Measurements from ENCODE around the gene PPP6R1.
"Not testable (repeated sequence)": the region's sequence is repeated elsewhere in the genome, so short reads cannot be mapped to it uniquely, and the experiment has no call there.

The PPP6R1 gene

DNA sequence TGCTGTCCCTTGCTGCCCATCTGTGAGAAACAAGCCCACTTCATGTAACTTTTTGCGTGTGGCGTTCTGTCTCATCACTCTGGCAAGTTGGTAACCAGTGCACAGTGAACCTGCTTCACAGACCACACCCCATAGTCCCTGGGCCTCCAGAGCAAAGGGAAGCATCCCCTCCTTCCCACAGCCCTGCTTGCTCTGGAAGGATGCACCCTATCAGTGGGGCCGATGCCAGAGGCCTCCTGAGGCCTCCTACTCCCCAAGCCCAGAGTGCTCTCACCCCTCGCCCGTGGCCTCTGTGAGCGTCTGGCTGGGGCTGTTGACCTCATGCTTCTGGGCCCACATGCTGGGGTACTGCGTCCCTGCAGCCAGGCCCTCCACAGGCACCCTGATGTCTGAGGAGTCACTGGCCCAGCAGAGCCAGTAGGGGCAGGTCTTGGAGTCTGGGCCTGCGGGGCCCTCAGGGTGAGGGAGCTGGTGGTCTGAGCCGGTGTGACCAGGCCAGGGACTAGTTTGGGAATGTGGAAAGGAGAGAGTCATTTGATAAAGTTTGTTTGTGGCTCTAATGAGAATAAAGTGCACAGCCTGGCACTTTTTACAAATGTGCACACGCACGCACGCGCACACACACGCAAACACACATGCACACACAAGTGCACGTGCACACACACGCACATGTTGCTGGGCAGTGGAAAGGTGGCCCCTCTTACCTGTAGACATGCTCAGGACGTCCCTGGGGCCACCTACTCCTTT is 35.4 kb downstream of the PPP6R1 start:
- no peak for DNase-seq

DNA sequence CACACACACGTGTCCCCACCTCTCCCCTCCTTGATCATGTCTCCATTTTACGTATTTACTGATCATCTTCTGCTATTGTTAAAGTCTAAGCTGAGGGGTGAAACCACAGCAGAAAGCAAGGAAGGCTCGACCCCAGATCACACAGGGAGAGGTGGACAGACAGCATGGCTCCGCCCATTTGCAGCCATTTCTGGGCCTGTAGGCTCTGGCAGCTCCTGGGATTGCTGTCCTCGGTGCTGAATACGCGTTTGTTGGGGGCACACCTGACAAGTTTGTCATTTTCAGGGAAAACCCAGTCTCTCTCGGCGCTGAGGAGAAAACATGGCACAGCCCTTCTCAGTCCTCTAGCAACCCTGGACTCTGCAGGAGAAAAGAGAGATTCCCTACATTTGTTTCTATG is 38.3 kb downstream of the PPP6R1 start:
- DNase-seq = no peak

DNA sequence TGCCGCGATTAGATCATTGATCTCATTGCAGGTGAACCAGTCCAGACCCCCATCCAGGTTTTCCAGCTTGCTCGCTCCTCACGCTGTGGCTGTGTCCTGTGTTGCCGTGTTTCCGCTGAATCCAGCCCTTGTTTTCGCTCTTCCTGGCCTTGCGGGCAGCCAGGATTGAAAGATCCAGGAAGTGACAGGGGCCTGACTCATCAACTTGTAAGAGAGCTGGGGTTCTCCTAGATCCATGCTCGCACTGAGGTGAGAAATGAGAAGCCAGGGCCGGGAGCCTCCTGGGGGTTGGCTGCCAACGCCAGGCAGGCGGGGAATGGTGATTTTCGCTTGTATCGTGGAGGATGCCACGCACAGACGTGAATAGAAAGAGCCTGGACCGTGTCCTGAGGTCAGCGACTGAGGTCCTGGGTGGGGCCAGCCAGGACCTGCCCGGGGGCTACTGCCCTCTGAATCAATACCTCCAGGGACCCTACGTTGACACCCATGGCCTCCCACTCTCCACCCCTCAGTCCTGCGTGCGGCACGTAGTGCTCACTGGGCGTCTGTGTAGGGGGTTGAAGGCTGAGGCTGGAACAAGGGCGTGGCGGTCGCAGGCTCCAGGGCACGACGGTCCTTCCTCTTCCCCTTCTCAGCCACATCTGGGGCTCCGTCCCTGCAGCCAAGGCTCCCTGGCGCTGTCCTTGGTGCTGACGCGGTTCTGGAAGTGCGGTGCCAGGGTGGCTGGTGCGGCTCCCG is 42.2 kb downstream of the PPP6R1 start:
- peak; percentile 91 to 97 for DNase-seq

DNA sequence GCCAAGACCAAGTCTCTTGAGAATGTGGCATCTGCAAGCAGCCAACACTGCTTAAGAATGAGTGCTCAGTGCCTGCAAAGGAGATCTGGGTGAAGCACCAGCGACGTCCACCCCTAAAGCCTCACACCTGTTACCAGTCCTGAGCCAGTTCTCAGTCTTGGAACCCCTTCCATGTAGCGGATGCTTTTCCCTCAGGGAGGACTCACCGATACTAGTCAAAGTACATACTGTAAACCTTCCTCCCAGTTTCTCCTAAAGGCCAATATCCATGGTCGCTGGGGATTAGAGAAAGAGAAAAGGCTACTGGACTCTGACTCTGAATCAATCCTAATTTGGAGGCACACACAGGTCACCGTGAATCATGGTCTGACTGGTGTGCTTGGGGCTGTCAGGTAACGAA is 45.3 kb downstream of the PPP6R1 start:
- no peak for DNase-seq

DNA sequence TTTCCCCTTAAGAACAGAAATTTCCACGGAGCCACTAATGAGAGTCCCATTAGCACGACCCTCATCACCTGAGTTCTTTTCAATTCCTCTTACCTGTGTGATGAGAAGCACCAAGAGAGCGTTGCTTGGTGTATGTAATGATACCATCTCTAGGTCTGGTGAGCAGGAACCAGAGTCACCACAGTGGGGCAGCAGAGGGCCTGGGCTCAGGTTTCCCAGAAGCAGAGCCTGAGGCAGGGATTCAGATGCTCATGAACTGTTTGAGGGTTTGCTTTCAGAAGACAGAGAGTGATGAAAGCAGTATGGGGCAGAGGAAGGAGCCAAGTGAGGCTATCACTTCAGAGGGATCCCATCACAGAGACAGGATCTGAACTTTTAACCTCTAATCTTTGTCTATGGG is 46.4 kb downstream of the PPP6R1 start:
- peak in 1 of 2 experiments; percentile 74 for DNase-seq

DNA sequence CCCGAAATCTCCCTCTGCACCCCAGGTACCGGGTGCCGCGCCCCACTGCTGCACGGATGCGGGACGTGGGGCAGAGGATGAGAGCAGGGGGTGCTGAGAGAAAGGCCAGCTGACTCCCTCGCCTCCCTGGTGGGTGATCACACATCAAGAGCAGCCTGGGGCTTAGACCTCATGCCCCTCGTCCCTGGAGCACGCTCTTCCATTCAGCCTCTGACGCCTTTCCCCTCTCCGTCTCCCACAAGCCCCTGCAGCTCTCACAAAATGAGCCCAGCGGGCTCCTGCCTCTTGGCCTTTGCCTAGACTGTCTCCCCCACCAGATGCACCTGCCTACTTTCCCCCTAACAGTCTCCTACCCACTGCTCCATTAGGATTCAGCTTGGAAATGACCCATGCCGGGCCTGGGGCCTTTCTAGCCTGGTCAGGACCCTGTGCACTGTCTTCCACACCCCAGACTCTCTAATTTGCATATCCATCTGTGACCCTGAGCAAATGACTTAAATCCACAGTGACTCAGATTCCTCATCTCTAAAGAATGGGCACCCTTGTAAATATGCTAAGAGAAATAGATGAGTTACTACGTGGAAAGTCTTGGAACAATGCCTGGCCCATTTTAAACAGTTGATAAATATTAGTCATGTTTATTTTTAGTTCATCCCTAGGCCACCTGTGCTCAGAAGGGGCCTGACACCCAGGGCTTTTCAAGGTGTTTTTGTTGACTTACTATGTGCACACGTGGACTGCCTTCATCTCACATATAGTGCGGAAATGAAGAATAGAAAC is 48.9 kb downstream of the PPP6R1 start:
- peak; percentile 62 to 92 for DNase-seq

DNA sequence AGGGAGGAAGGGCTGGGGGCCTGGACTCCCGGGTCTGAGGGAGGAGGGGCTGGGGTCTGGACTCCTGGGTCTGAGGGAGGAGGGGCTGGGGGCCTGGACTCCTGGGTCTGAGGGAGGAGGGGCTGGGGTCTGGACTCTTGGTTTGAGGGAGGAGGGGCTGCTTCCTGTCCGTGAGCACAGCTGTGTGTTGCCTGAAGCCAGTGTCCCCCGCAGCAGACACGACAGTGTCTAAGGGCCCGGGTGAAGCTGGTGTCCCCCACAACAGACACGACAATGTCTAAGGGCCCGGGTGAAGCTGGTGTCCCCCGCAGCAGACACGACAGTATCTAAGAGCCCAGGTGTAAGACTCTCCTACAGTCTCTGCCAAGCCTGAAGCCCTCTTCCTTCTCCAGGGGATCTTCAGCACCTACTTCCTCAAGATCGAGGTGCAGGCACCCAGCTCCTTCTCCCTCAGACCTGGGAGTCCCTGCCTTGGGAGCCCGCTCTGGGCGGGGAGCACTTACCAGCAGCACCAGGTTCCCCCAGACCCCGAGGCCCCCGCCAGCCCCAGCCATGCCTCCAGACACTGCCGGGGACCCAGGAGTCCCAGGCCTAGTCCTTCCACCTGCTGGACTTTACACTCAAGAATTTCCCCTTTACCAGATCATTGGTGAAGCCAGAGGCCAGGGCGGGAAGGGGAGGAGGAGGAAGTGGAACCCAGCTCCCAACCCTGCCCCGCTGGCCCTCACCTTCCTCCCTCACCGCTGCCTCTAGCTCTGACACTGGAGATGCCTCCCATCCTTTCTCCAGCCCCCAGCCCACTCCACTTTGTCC is 49.7 kb downstream of the PPP6R1 start, which contains the start of gene PTPRH:
Gene PTPRH (minus strand): TSS at position 622 of the 813 bp plus-strand sequence. CDS start 68 bp downstream, at position 554.
- DNase-seq = peak in 1 of 2 experiments; percentile 25

DNA sequence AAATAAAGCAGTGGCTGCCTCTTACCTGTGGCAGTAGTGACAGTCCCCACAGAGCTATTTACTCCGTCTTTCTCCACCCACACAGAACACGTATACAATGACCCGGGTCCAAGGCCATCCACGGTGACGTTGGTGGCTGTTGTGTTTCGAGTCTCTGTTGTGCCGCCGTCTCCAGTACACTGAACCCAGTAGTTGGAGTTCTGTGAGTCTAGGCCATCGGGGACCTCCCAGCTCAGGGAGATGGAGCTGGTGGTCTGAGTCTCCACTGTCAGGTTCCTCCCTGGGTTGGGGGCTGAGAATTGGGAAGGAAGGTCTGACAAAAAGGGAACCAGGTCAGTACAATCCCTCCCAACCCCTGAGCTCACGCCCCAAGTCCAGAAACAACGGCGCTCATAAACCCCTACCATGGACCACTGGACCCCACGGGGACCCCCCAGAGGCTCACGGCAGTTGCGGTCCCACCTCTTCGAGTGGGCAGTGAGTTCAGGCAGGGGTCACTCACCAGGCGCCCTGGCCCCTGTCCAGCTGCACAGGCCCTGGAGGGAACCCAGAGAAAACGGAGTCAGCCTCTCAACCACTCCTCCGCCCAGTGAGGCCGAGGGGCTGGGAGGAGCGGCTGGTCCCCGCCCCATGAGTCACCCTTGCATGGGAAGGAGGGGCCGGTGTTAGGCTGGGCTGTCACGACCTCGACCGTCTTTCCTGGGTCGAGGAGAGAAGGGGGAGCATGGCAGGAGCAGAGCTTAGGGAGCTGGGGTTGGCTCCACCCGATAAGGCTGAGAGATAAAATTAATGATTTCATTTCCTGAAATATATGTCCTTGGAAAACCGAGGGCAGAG is 51.9 kb downstream of the PPP6R1 start:
- DNase-seq = peak; percentile 59 to 79

DNA sequence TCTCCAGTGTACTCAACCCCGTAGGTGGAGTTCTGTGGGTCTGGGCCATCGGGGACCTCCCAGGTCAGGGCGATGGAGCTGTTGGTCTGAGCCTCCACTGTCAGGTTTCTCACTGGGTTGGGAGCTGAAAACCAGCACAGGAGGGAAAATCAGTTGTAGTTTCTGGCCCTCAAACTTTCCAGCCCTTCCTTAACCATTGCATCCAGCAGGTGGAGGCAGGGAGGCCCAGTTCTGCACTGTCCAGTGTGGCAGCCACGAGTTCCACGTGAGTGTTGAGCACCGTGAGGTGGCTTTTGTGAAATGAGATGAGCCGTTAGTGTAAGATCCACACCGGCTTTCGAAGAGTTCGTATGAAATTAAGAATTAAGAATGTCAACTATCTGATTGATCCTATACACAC is 56.6 kb downstream of the PPP6R1 start:
- not testable (repeated sequence) for DNase-seq

DNA sequence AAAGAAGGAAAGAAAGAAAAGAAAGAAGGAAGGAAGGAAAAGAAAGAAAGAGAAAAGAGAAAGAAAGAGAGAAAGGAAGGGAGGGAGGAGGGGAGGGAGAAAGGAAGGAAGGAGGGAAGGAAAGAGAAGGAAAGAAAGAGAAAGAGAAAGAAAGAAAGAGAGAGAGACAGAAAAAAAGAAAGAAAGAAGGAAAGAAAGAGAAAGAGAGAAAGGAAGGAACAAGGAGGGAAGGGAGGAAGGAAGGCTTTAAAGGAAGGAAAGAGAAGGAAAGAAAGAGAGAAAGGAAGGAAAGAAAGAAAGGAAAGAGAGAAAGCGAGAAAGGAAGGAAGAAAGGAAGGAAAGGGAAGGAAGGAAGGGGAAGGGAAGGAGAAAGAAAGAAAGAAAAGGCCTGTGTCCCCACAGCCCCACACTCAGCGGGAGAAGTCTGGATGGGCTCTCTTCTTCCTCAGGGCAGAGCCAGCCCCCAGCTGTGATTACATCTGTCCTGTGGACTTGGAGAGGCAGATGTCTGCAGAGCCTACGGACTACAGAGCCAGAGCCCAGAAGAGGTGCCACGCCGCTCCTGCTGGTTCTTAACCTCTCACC is 59.1 kb downstream of the PPP6R1 start:
- DNase-seq = no peak

DNA sequence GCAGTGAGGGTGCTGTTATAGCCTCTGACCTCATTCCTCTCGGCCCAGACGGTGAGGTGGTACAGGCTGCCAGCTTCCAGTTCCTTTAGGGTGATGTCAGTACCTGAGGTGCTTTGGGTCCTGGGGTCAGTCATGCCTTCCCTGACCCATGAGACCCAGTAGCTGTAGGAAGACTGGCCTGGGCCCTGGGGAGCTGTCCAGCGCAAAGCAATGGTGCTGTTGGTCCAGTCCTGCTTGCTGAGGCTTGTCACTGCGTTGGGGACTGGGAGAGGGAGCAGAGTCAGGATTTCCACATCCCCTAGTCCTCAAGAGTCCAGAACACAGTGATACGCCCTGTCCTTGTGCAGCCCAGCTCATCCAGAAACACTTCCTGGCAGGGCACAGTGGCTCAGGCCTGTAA is 60.2 kb downstream of the PPP6R1 start:
- DNase-seq = no peak

DNA sequence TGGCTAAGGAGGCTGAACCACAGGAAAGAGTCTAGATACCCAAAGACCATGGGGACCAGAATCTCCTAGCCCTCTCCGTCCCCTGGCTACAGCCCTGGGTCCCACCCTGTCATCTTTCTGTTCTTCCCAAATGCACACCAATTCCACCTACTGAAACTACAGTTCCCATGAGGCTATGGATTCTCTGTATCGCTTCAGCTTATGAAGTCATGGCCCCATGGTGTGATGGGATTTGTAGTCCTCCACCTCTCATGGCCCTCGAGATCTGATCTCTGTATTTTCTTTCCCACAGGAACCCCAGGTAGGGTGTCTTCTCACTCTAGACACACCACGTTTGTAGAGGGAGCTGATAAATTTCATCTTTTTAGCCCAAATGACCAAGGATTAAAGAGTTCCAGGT is 61.3 kb downstream of the PPP6R1 start:
- peak in 1 of 2 experiments; percentile 22 for DNase-seq

DNA sequence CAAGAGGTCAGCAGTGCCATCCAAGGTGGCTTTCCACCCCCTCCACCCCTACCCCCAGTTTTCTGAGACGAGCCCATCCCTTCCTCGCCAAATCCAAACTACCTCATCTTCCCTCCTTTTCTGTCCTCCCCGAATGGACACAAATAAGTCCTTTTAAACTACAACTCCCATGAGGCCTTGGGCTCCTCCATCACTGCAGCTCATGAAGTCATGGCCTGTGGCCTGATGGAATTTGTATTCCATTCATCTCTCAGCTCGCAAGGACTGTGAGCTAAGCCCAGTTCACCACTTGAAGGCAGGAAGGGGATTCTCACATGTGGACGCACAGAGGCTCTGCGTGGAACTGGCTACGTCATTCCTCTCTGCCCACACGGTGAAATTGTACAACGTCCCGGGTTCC is 62.0 kb downstream of the PPP6R1 start:
- DNase-seq = no peak

DNA sequence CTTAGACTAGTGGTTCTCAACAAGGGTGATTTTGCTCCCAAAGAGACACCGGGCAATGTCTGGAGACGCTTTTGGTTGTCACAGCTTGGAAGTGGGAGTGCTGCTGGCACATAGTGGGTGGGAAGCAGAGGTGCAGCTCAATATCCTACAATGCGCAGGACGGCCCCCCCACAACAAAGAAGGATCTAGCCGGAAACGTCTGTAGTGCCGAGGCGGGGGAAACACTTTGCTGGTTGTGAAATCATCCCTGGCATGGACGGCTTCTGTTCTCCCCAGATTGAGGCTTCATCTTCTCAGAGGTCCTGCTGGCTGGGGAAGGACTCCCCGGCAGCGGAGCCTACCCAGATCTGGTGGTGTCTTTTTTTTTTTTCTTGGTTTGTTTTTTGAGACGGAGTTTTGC is 65.3 kb downstream of the PPP6R1 start:
- no peak for DNase-seq

DNA sequence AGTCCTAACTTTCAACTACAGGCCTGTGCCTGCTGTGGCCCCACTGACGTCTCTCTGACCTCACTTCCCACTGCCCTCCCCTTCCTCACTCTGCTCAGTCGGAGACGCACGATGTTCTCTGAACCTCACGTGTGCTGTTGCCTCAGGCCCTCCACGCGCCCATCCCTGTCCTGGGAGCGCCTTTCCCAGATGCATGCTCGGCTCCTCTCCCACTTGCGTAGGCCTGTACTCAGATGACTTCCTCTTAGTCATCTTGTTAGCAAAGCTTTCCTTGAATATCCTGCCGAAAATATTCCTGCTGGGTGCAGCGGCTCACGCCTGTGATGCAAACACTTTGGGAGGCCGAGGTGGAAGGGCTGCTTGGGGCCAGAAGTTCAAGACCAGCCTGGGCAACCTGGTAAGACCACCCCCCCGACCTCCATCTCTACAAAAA is 69.4 kb downstream of the PPP6R1 start:
- peak; percentile 74 to 92 for DNase-seq

DNA sequence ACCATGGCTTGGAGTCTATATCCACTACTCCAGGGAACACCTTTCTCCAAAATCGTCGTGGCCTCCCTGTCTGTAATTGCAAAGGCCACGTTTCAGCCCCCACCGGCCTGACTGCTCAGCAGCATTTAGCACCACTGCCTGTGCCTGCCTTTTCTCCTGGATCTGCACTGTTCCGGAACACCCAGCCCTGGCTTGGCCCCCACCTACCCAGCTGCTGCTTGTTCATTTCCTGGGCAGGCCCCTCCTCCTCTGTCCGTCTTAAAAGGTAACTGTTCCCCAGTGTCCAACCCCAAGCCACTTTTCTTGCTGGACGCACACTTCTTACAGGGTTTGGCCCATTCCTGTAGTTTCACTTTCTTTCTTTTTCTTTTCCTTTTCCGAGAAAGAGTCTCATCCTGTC is 70.2 kb downstream of the PPP6R1 start:
- DNase-seq = peak in 1 of 2 experiments; percentile 4

DNA sequence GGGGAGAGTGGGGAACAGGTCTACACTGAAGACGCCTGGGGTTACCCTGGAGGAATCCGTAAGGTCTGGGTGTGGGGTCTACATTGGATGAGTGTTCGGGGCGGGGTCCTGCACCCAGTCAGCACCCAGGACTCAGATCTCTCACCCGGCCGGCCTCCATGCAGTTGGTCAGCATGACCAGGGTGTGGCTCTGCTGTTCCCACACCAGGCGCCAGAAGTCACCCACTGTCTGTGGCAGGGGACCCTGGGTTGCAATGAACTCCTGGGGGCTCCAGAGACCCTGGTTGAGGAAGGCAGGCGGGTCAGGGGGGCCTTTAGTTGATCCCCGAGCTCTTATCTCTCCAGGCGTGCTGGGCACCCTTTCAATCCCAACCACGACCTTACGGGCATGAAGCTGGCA is 72.7 kb downstream of the PPP6R1 start:
- no peak for DNase-seq

DNA sequence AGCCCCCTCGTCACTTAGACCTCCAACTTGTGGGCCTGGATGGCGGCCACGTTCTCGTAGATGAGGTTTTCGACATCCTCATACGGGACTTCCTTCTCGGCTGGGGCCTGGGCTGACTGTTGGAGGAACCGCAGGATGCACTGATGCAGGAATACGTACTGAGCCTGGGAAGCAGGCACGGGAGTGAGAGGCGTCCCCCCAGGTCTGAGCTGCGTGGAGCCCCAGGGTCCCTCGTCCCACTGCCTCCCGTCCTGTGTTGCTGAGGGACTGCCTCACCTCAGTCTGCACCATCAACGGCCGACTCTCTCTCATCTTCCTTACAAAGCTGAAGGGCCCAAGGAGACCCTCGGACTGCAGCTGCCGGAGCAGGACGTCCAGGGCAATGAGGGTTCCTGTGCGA is 77.1 kb downstream of the PPP6R1 start:
- DNase-seq = no peak
